HepG2 (cell line): ENCODE results near the gene TMEM39A. TPM values are rescaled to one million over a fixed set of nuclear protein-coding genes. Genes with fewer than 3 reads are reported as not detected.

ENCODE experiments used
- ATAC-seq: fragments of 200-7000 bp; cut with Tn5 transposase; 3 replicates; pipeline ENCODE4 v1.9.1; 2020; ENCODE audit warnings: mild to moderate bottlenecking, moderate library complexity
- BruUV-seq: library from RNA; stranded (reverse); fragments of 400-500 nt; replicated peaks from 2 replicates; lab custom pipeline; 2021; lab: Mats Ljungman, UMichigan
- CTCF ChIA-PET: fragments of 300-600 bp; formaldehyde crosslinking; extraction: SDS; loops from one replicate; lab custom pipeline; 2021; ENCODE audit warnings: low total read pairs, inconsistent platforms, low intra/inter-chr PET ratio; lab: Yijun Ruan, JAX
- POLR2A ChIA-PET: fragments of 350-600 bp; sonication (Branson Sonifier 250); formaldehyde crosslinking; loops from one replicate; lab custom pipeline; 2020; ENCODE audit warnings: antibody characterized with exemption, inconsistent platforms; lab: Yijun Ruan, JAX
- DNase-seq: peaks from one replicate; pipeline ENCODE4 v3.0.0-alpha.2; 2015; ENCODE audit warnings: low spot score
- FAIRE-seq: peaks from 3 replicates; lab custom pipeline; 2011; peaks lifted over from hg19 to GRCh38; lab: Jason Lieb, UNC
- H2AFZ ChIP-seq: one replicate; pipeline ENCODE4 v1.6.1; 2011; ENCODE audit warnings: low read length, inconsistent platforms
- H3K27ac ChIP-seq: fragments of 300-600 bp; 3 replicates; pipeline ENCODE4 v1.8.0; 2011; ENCODE audit warnings: mixed run types, mild to moderate bottlenecking, mixed read lengths, low read length, inconsistent platforms; ENCODE audit not compliant: insufficient read depth; ENCODE audit errors: extremely low read length
- H3K27me3 ChIP-seq, 2 experiments: fragments of 200-600 bp in 1 of 2; 2 replicates in 1 of 2; 3 replicates in 1 of 2; pipeline versions ENCODE4 v1.6.0 to v1.8.0; 2011; ENCODE audit warnings: low read length in 2 of 2, mild to moderate bottlenecking in 2 of 2, moderate library complexity in 2 of 2, inconsistent platforms in 1 of 2; ENCODE audit not compliant: insufficient read depth in 2 of 2, control insufficient read depth in 1 of 2
- H3K36me3 ChIP-seq, 2 experiments: fragments of 200-600 bp in 1 of 2; replicated peaks in 1 of 2; 2 replicates in 1 of 2; 3 replicates in 1 of 2; pipeline versions ENCODE4 v1.5.1 to v1.8.0; 2011; ENCODE audit warnings: low read length in 2 of 2, inconsistent platforms in 1 of 2; ENCODE audit not compliant: insufficient read depth in 2 of 2, control insufficient read depth in 1 of 2
- H3K4me1 ChIP-seq: 2 replicates; pipeline ENCODE4 v1.5.1; 2012; ENCODE audit warnings: low read length, inconsistent platforms; ENCODE audit not compliant: insufficient read depth
- H3K4me2 ChIP-seq: 2 replicates; pipeline ENCODE4 v1.6.0; 2011; ENCODE audit warnings: low read depth, low read length, inconsistent platforms
- H3K4me3 ChIP-seq, 3 experiments: fragments of 200-600 bp in 1 of 3; sonication (generic), shearing (Covaris generic) in 1 of 3; replicated peaks in 1 of 3; 2 replicates each; pipeline ENCODE4 v1.5.1; 2011 to 2016; ENCODE audit warnings: low read length in 3 of 3, inconsistent platforms in 2 of 3, low read depth in 2 of 3, mild to moderate bottlenecking in 2 of 3, control low read depth in 1 of 3, mixed read lengths in 1 of 3; ENCODE audit not compliant: insufficient read depth in 1 of 3
- H3K79me2 ChIP-seq: one replicate; pipeline ENCODE4 v1.6.1; 2011; ENCODE audit warnings: low read length, inconsistent platforms; ENCODE audit not compliant: insufficient read depth
- H3K9ac ChIP-seq: 2 replicates; pipeline ENCODE4 v1.6.0; 2011; ENCODE audit warnings: mild to moderate bottlenecking, low read depth, low read length, inconsistent platforms; ENCODE audit not compliant: insufficient read depth
- H3K9me3 ChIP-seq: 2 replicates; pipeline ENCODE4 v1.5.1; 2012; ENCODE audit warnings: mild to moderate bottlenecking, low read length
- H4K20me1 ChIP-seq: 2 replicates; pipeline ENCODE4 v1.6.0; 2011; ENCODE audit warnings: inconsistent platforms, mild to moderate bottlenecking, low read length, moderate library complexity; ENCODE audit not compliant: insufficient read depth
- AHDC1 ChIP-seq: sonication (generic); formaldehyde crosslinking; IDR thresholded peaks from 2 replicates; pipeline ENCODE4 v1.5.1; 2020; ENCODE audit warnings: mild to moderate bottlenecking, missing genetic modification reagents, borderline replicate concordance
- ARID5B ChIP-seq: IDR thresholded peaks from 2 replicates; pipeline ENCODE4 v1.4.0; 2020; ENCODE audit warnings: mild to moderate bottlenecking, missing genetic modification reagents
- EP300 ChIP-seq, 3 experiments: sonication (generic) in 1 of 3; formaldehyde crosslinking in 1 of 3; IDR thresholded peaks; 2 replicates each; pipeline versions ENCODE4 v1.5.1 to v1.6.1; 2011 to 2020; ENCODE audit warnings: low read depth in 2 of 3, low read length in 2 of 3, borderline replicate concordance in 1 of 3, improper control_type of control experiment in 1 of 3, mild to moderate bottlenecking in 1 of 3, missing genetic modification reagents in 1 of 3, moderate library complexity in 1 of 3
- NKX3-1 ChIP-seq: sonication (generic); formaldehyde crosslinking; IDR thresholded peaks from 2 replicates; pipeline ENCODE4 v1.5.0; 2020; ENCODE audit warnings: missing genetic modification reagents
- SATB2 ChIP-seq: sonication (generic); formaldehyde crosslinking; IDR thresholded peaks from 2 replicates; pipeline ENCODE4 v1.5.0; 2020; ENCODE audit warnings: missing genetic modification reagents
- ZBTB39 ChIP-seq: sonication (generic); formaldehyde crosslinking; IDR thresholded peaks from 2 replicates; pipeline ENCODE4 v1.5.0; 2020; ENCODE audit warnings: missing genetic modification reagents
- ZNF382 ChIP-seq: sonication (generic); formaldehyde crosslinking; IDR thresholded peaks from 2 replicates; pipeline ENCODE4 v1.5.0; 2020; ENCODE audit warnings: missing genetic modification reagents, mild to moderate bottlenecking, borderline replicate concordance
- in situ Hi-C: cut with HindIII; loops from 2 replicates; pipeline ENCODE4 v1.10.0; 2017; ENCODE audit warnings: low pct_unique_long_range_greater_than_20kb; ENCODE audit not compliant: extremely low pct_ligation_motif_present
- intact Hi-C: fragments of 100-400 bp; cut with micrococcal nuclease; formaldehyde crosslinking; loops from one replicate; pipeline ENCODE4 v1.10.0; 2022; ENCODE audit not compliant: unreplicated experiment
- polyA plus RNA-seq, 8 experiments: library from polyadenylated mRNA; depleted of rRNA in 3 of 8; stranded (reverse) in 7 of 8; unstranded in 1 of 8; fragments of >200 nt; fragmentation: Illumina TruSeq in 4 of 8; extraction: Trizol in 4 of 8; gene quantifications; 2 replicates each; pipeline versions ENCODE4 v1.2.1 to v1.2.3, GENCODE V29; 2011 to 2016; ENCODE audit warnings: low read depth in 4 of 8, missing spikeins in 1 of 8, mixed read lengths in 1 of 8; ENCODE audit not compliant: insufficient read depth in 1 of 8
- total RNA-seq, 5 experiments: library from RNA; depleted of rRNA; stranded (reverse); fragments of >200 nt; fragmentation: Illumina TruSeq; extraction: Trizol; gene quantifications; 2 replicates each; pipeline ENCODE4 v1.2.3, GENCODE V29; 2016; ENCODE audit warnings: low read depth in 1 of 5

TMEM39A gene
- total and polyA plus RNA-seq, 2 of the 13 experiments (the other 11 are each of a cell fraction or from before 2014, with no cell fraction given): 55.8 to 64.9 TPM

GRCh38 chr3:119463171-119464169 is at the start of gene TMEM39A (continued):
- TF ChIP-seq EP300 (IDR thresholded peaks at IDR 0.05; ENCODE audit: low read depth in 2 of 2, low read length in 2 of 2) (no peak), EP300 (CRISPR knock-in tag; IDR thresholded peaks at IDR 0.05; ENCODE audit: borderline replicate concordance) (peak; percentile 34; the same call in 1 of the 2 replicates), SATB2 (CRISPR knock-in tag) (no peak)

GRCh38 chr3:119510690-119511089 is 47.3 kb upstream of the TMEM39A start:
- ChIA-PET CTCF (no interaction called here), POLR2A (interaction anchor here (1.0 to 1.2 kb wide), 2 partner anchors 12 to 47 kb away, joined by 4 to 5 read pairs; partner anchors contain the start of genes TIMMDC1 and TMEM39A)
- FAIRE-seq (no peak), ATAC-seq (peak; percentile 73), DNase-seq (peak; percentile 49)
- H3K4me1 ChIP-seq: peaks cover 10% of the 10 kb centered on the region
- no peaks in the 10 kb centered on the region for H3K9me3 ChIP-seq
- in situ Hi-C loops (no loop called here), intact Hi-C loops (no loop called here)
- 0 out of 2 replicates have a peak overlapping the region, but pooled peaks have one; percentile 24 for H3K4me2 ChIP-seq
- H3K36me3 ChIP-seq: peaks cover 2 to 34% of the 10 kb centered on the region in 2 experiments; a peak in 4 of 5 replicates
- H3K4me3 ChIP-seq: no peak overlapping the region
- no peaks in the 10 kb centered on the region for H3K27me3 ChIP-seq
- H3K79me2 ChIP-seq: no peaks in the 10 kb centered on the region
- peak overlapping the region; percentile 38 for H3K27ac ChIP-seq
- no TSS peak for BruUV-seq
- H2AFZ ChIP-seq: no peak overlapping the region
- H3K9ac ChIP-seq: no peak overlapping the region
- no peaks in the 10 kb centered on the region for H4K20me1 ChIP-seq
- TF ChIP-seq ZNF382 (CRISPR knock-in tag): no peak
- TF ChIP-seq ZBTB39 (CRISPR knock-in tag): no peak
- peak; percentile 23; the same call in 1 of the 2 replicates for TF ChIP-seq ARID5B (CRISPR knock-in tag)
- no peak for TF ChIP-seq NKX3-1 (CRISPR knock-in tag)
- TF ChIP-seq AHDC1 (CRISPR knock-in tag): peak; percentile 33; the same call in 1 of the 2 replicates
